ACC112 (cell line): ENCODE measurements around the gene ARHGAP15.

Source experiments
- H2AFZ ChIP-seq: fragments of 200-600 bp; sonication (generic); one replicate; pipeline ENCODE4 v1.6.0; 2017; ENCODE audit warnings: antibody characterized with exemption, low read length; ENCODE audit not compliant: unreplicated experiment
- H3K27ac ChIP-seq: fragments of 200-600 bp; sonication (generic); 2 replicates; pipeline ENCODE4 v1.5.1; 2014; ENCODE audit warnings: low read depth, mild to moderate bottlenecking, antibody characterized with exemption, low read length, moderate library complexity
- H3K27me3 ChIP-seq: fragments of 200-600 bp; sonication (generic); 2 replicates; pipeline ENCODE4 v1.6.1; 2014; ENCODE audit warnings: mild to moderate bottlenecking, antibody characterized with exemption, low read length, moderate library complexity, mixed read lengths; ENCODE audit not compliant: insufficient read depth
- H3K36me3 ChIP-seq: fragments of 200-600 bp; sonication (generic); 2 replicates; pipeline ENCODE4 v1.6.1; 2016; ENCODE audit warnings: mild to moderate bottlenecking, antibody characterized with exemption, low read length, moderate library complexity, mixed read lengths; ENCODE audit not compliant: insufficient read depth
- H3K4me1 ChIP-seq: fragments of 200-600 bp; sonication (generic); one replicate; pipeline ENCODE4 v1.6.1; 2016; ENCODE audit warnings: low read length, mixed read lengths; ENCODE audit not compliant: insufficient read depth, unreplicated experiment, control insufficient read depth
- H3K4me3 ChIP-seq: fragments of 200-600 bp; sonication (generic); 2 replicates; pipeline ENCODE4 v1.5.1; 2014; ENCODE audit warnings: mild to moderate bottlenecking, low read depth, low read length
- H3K79me2 ChIP-seq: fragments of 200-600 bp; sonication (generic); one replicate; pipeline ENCODE4 v1.6.0; 2016; ENCODE audit warnings: low read length; ENCODE audit not compliant: control insufficient read depth, unreplicated experiment, insufficient read depth

Gene ARHGAP15

DNA sequence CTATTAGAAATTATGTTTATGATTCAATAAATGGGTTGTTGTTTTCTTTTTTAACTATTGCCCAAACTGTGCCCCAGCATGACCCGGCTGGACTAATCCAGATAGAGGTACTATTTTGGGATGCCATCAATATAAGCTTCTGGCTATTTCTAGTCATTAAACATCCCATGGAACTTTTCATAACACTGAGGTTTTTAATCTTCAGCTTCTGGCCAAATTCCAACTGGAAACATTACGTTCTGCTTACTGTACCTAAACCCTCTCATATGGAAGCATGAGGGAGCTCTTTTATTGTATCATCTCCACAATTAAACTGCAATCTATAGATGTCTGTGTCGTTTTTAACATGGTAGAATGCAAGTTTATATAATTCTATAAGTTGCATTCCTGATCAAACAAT is 674.7 kb downstream of the ARHGAP15 start:
- Histone ChIP-seq H3K27me3 (no peaks in the 10 kb centered on the region), H3K4me1 (peaks cover 12% of the 10 kb centered on the region), H2AFZ (no peak overlapping the region), H3K36me3 (no peaks in the 10 kb centered on the region), H3K79me2 (no peaks in the 10 kb centered on the region), H3K27ac (no peak overlapping the region), H3K4me3 (no peak overlapping the region)

- Histone ChIP-seq H3K4me3 (no peak overlapping the region), H3K79me2 (no peaks in the 10 kb centered on the region), H3K27me3 (peaks cover 5% of the 10 kb centered on the region; the same call in 1 of the 2 replicates), H2AFZ (no peak overlapping the region), H3K36me3 (no peaks in the 10 kb centered on the region), H3K27ac (no peak overlapping the region), H3K4me1 (peaks cover 12% of the 10 kb centered on the region)
These were observed 676.4 kb downstream of the ARHGAP15 start for GRCh38 chr2:143805666-143806065.

DNA sequence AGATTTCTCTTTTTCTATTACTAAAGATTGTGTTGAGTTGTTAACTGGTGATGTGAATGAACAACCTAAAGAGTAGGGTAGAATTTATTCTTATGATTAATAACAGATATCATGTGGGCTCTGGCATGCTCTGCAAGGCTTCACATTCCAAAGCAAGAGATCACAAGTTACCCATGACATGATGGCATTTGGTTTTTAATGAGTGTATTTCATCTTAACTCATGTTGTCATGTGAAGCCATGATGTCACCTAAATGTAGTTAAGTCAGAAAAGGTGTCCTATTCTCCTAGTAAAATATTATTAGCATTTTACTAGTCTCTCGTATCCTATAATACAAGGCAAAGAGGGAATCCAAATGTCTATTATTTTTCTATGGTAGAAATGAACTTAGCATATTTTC is 678.0 kb downstream of the ARHGAP15 start:
- Histone ChIP-seq H3K36me3 (no peaks in the 10 kb centered on the region), H3K4me3 (no peak overlapping the region), H3K79me2 (no peaks in the 10 kb centered on the region), H3K27me3 (peaks cover 5% of the 10 kb centered on the region; the same call in 1 of the 2 replicates), H2AFZ (no peak overlapping the region), H3K4me1 (peaks cover 8% of the 10 kb centered on the region), H3K27ac (no peak overlapping the region)

DNA sequence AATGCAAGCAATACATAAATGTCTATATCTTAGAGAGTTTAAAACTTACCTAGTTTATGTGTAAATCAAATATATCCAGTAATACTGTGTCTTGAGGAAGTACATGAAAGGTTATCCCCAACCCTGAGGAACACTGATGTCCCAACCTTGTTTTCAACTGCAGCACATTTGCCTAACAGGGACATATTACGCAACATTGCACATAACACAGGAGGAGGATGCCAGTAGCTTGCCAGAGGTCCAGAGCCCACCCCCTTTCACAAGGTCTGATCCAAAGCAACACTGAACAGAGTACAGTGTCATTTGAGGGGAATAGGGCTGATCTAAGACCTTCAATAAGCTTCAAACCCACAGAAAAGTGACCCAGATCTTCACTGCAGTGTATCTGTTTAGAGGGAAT is 678.5 kb downstream of the ARHGAP15 start:
- Histone ChIP-seq H3K36me3 (no peaks in the 10 kb centered on the region), H3K4me3 (no peak overlapping the region), H3K27me3 (peaks cover 5% of the 10 kb centered on the region; the same call in 1 of the 2 replicates), H3K27ac (no peak overlapping the region), H2AFZ (no peak overlapping the region), H3K79me2 (no peaks in the 10 kb centered on the region), H3K4me1 (peaks cover 5% of the 10 kb centered on the region)

- Histone ChIP-seq H3K4me1 (peaks cover under 1% of the 10 kb centered on the region), H3K27me3 (peaks cover 5% of the 10 kb centered on the region; the same call in 1 of the 2 replicates), H3K27ac (no peak overlapping the region), H3K79me2 (no peaks in the 10 kb centered on the region), H3K4me3 (no peak overlapping the region), H3K36me3 (no peaks in the 10 kb centered on the region), H2AFZ (no peak overlapping the region)
These were observed 678.9 kb downstream of the ARHGAP15 start for GRCh38 chr2:143808166-143808565.

GRCh38 chr2:143815082-143815481 is 685.9 kb downstream of the ARHGAP15 start:
- Histone ChIP-seq H3K4me1 (no peaks in the 10 kb centered on the region), H2AFZ (no peak overlapping the region), H3K79me2 (no peaks in the 10 kb centered on the region), H3K4me3 (no peak overlapping the region), H3K27me3 (peaks cover 2% of the 10 kb centered on the region; the same call in 1 of the 2 replicates), H3K36me3 (no peaks in the 10 kb centered on the region), H3K27ac (no peak overlapping the region)

DNA sequence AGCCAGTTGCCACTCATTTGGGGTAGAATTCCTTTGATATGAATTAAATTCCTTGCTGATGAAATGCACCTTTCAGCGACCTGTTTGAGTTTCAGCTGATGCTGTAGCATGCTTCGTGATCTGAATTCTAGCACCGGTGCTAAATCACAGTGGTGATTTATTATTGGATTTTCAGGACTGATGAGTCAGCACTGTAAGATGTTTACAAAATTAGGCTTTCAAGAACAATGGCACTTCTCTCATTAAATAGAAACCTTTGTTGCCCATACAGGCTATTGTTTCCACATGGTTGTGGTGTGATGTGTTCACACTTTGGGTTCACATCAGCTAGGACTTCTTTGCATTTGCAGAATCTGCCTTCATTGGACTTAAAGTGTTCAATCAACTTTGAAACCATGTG is 687.7 kb downstream of the ARHGAP15 start:
- H3K4me1 ChIP-seq: no peaks in the 10 kb centered on the region
- H3K79me2 ChIP-seq: no peaks in the 10 kb centered on the region
- H3K27me3 ChIP-seq: no peaks in the 10 kb centered on the region
- H2AFZ ChIP-seq: no peak overlapping the region
- H3K27ac ChIP-seq: no peak overlapping the region
- H3K4me3 ChIP-seq: no peak overlapping the region
- H3K36me3 ChIP-seq: no peaks in the 10 kb centered on the region
